NCI-H1105 treated with DMSO at 0.1 percent for 48 hours (cell line): Measurements from ENCODE around the gene STK32B.

ENCODE experiments used
- DNase-seq: peaks from one replicate; lab custom pipeline; 2025; lab: John Stamatoyannopoulos, UW

The STK32B gene

GRCh38 chr4:5446595-5447226 is 395.4 kb downstream of the STK32B start:
- DNase-seq = no peak

GRCh38 chr4:5447755-5448154 is 396.5 kb downstream of the STK32B start:
- no peak for DNase-seq

DNA sequence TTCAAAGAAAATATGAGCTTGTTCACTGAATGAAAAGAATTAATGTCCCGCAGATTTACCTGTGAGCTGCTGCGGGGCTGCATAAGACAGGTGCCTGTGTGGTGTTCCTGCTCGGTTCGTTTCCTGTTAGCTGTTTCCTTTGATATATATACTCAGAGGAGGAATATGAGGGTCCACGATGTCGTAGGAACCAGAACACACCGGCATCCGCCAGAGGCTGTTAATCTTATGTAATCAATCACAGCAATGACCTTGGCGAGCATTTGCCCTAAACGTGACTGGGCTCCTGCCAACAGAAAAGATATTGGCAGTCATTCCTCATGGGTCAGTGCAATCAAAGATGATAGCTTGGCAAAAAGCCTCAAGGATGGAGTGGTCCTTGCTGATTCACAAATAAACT is 396.9 kb downstream of the STK32B start:
- no peak for DNase-seq

DNA sequence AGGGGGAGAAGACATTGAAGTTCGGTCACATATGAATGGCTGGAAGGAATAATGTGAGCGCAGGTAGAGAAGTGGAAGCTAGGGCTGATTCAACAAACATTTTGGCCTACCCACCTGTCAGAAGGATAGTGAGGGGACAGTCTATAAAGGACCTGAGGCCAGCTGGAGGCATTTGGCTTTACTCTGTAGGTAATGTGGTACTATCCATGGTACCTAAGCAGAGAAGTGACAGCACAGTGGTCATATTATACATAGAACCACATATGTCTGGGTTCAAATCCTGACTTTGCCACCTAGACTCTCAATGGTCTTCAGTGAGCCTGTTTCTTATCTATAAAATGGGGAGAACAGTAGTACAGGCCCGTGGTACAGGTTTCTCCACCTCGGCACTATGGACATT is 400.0 kb downstream of the STK32B start:
- DNase-seq = no peak

GRCh38 chr4:5452156-5452555 is 400.9 kb downstream of the STK32B start:
- no peak for DNase-seq

DNA sequence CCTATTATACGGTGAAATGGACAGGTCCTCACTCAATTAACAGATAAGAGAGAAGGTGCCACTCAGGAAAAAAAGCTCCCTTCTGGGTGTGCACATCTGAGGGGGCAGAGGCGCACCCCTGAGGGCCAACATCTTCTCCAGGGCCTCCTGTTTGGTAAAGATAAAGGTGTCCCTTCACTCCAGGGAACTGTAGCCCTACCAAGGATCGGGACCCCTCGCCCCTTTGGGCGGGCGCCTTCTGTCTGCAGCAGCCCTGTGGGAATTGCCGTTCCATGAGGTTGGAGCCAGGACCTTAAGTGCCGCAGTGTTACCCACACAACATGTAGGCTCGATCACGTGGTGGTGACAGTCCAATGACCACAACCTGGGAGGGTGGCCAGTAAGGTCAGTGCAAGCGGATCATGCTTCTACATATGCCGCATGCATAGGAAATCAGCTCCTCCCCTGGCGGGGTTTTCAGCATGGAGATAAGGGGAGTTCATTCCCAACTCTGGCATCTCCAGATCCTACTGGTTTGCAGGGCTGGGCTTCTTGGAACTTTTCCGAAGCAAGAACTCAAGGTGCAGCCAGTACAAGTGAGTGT is 403.8 kb downstream of the STK32B start:
- DNase-seq = no peak

DNA sequence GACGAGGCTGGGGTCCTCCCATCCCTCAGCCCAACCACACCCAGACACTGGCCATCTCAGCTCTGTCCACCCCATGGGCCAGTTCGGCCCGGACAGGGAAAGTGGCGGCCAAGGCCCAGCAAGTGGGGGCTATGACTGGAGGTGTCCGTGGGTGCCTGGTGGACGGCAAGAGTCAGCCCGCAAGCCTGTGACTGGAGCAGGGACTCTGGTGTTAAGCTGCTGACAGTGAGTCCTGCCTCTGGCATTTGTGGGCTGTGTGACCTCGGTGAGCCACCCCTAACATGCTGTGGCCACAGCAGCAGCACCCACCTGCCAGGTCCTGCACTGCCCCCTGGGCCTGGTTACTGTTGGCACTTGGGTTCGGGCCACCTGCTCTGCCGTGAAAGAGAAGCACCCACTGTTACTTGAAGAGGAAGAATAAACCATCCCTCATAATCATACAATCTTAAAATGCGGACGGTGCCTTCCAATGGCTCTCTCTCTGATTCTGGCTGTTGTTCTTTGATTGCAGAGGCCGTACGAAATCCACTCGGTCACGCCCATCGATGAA is 405.1 kb downstream of the STK32B start:
- DNase-seq = no peak

DNA sequence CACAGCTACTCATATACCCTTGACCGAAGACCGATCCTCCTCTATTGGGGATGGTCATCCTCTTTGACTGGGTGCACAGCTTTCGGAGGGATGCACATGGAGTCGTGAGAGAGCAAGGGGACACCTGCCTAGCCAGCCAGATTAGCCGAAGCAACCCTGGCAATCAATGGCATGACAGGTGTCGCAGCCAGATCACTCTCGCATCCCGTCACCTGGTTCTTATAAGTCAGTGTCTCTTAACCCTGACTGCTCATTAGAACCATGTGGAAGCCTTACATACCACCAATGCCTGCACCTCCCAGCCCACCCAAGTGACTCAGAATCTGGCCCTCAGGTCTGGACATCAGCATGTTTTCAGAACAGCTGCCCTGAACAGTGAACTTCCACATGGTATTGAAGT is 407.4 kb downstream of the STK32B start:
- DNase-seq = no peak

DNA sequence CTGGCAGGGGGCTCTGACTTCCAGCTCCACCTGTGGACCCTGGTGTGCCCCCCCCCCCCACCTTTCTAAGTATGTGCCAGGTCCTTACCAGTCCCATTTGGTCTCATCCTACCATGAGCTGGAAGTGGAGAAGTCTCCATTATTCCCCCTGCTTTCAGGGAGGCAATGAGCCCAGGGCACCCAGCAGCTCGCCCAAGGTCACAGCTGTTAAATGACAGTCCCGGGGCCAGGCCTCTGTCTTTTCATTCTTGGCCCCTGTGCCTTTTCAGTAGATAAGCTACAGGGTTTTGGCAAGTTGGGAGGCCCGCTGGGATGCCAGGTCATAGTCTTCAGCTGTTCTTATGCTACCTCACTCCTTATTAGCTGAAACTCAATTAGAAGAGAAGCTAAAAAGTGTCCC is 408.0 kb downstream of the STK32B start:
- no peak for DNase-seq

DNA sequence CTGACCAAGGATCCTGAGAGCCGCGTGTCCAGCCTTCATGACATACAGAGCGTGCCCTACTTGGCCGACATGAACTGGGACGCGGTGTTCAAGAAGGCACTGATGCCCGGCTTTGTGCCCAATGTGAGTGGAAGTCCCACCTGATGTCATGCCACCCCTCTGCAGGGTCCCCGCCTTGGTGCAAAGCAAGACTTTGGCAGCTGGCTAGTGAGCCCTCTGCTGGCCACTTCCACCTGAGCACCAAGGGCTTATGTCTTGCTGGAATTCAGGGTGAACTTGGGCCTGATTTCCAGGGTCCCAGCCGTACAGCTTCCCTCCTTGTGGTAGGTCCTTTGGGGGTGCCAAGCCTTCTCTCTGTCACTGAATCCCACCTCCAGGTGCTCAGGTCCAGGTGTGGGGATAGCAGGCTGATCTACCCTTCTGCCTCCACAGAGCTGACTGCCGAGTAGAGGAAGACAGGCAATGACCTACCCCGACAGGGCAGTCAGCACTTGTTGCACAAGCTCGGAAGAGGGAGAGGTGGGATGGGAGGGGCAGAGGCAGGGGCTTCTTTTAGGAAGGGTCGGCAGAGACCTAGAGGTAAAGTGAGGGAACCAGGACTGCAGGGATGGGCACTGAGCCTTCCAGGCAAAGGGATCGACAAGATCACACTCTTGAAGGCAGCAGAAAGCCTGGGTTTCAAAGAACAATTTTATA is 409.0 kb downstream of the STK32B start:
- no peak for DNase-seq

- no peak for DNase-seq
Measured at GRCh38 chr4:5461477-5461876, 410.2 kb downstream of the STK32B start.

GRCh38 chr4:5462254-5462835 is 411.1 kb downstream of the STK32B start:
- no peak for DNase-seq

GRCh38 chr4:5462896-5463295 is 411.6 kb downstream of the STK32B start:
- DNase-seq = no peak

GRCh38 chr4:5463361-5463760 is 412.1 kb downstream of the STK32B start:
- no peak for DNase-seq

- no peak for DNase-seq
Measured at GRCh38 chr4:5463936-5464650, 412.8 kb downstream of the STK32B start.

GRCh38 chr4:5465529-5465928 is 414.2 kb downstream of the STK32B start:
- DNase-seq = no peak

GRCh38 chr4:5465956-5466355 is 414.7 kb downstream of the STK32B start:
- DNase-seq = no peak

GRCh38 chr4:5467111-5467510 is 415.8 kb downstream of the STK32B start:
- DNase-seq = no peak

DNA sequence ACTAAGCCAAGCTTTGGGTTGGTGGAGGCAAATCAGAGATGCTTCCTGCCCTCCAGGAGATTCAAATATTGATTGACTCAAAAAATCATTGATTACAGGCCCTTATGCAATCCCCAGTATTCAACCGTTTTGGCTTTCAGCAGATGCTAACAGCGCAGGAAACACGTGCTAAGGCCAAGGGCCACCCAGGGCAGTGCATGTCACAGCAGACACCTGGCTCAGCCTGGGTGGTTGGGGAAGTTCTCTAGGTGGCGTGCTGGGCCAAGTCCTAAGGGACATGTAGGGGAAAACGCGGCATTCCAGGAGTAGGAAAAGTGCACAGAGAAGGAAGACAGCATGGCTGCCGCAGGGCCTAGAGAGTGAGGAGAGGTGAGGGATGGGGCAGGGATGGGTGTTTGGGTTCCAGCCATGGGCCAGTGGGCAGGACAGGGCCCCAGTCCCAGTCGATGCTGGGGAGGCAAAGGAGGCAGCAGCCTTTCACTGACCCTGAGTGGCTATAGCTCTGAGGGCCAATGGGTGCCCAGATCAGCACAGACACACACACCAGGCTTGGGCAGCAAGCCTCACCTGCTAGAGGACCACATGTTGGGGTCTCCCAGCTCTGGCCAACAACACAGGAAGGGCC is 418.0 kb downstream of the STK32B start:
- no peak for DNase-seq

DNA sequence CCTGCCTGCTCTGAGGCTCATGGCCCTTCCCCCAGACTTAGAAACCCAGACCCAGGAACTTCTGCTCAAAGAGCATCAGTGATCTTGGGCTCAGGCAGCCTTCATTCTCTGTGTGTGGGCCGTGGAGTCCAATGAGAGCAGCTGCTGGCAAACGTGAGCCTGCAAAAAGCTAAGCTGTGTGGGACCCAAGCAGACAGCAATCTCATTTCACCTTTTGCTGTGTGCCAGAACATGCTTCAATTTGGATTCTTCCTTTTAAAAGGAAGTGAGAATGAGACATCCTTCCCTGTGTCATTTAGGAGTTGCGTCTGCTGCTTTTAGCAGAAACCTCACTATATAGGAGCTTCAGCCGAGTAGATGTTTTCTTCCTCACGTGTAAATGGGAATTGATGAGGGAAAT is 418.6 kb downstream of the STK32B start:
- no peak for DNase-seq

GRCh38 chr4:5470318-5471198 is 419.3 kb downstream of the STK32B start:
- DNase-seq = no peak
